HG02798 (cell line): Measurements from ENCODE around the gene NPC1.
"Not testable (repeated sequence)": the region's sequence is repeated elsewhere in the genome, so short reads cannot be mapped to it uniquely, and the experiment has no call there.

Experiments used
- ATAC-seq: cut with Tn5 transposase; IDR thresholded peaks from one replicate; pipeline ENCODE4 v1.9.1; 2021; ENCODE audit warnings: mild to moderate bottlenecking; ENCODE audit not compliant: unreplicated experiment, poor library complexity

Gene NPC1

DNA sequence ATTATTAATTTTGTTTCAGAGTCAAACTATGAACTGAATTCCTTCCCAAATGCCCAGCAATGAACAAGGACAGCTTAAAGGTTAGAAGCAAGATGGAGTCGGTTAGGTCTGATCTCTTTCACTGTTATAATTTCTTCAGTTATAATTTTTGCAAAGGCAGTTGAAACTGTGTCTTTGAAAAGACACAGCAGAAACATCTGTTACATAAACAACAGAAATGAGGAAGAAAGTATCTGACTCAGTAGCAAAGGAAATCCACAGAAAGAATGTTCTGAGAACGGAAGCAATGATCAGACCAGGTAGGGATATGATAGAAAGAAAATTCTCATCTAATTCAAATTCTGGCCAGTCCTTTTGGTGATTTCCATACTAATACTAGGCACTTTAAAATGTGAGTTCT, 88.2 kb downstream of the NPC1 start:
- ATAC-seq, result no peak

DNA sequence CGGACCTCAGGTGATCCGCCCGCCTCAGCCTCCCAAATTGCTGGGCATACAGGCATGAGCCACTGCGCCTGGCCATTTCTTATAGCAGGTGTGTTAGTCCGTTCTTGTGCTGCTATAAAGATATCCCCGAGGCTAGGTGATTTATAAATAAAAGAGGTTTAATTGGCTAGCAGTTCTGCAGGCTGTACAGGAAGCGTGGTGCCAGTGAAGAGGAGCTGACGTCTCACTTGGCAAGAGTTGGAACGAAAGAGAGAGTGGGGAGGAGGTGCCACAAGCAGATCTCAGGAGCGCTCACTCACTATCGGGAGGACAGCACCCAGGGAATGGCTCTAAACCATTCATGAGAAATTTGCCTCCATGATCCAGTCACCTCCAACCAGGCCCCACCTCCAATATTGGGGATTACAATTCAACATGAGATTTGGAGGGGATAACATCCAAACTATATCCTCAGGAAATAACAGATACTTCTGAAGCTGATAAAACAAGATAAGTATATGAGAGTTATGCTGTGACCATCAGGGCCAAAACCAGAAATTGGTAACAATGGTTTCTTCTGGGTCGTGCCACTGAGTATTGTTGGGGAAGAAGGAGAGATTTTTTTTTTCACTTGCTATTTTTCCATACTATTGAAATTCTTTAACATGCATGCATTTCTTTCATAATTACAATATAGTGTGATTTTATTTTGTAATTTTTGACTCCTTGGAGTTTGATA, 90.4 kb downstream of the NPC1 start:
- no peak for ATAC-seq

DNA sequence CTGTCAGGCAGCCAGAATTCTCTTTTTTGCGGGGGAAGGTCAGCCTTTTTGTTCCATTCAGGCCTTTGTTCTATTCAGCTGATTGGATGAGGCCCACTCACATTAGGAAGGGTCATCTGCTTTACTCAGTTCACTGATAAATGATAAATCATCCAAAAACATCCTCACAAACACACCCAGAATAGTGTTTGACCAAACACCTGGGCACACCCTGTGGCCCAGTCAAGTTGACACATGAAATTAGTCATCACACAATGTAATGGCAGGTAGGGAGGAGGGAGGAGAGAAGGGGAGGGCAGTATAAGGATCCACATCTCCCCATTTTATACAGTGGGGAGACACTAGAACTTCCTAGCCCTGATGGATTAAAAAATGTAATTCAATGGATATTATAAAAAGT, 91.3 kb downstream of the NPC1 start:
- ATAC-seq, result no peak

DNA sequence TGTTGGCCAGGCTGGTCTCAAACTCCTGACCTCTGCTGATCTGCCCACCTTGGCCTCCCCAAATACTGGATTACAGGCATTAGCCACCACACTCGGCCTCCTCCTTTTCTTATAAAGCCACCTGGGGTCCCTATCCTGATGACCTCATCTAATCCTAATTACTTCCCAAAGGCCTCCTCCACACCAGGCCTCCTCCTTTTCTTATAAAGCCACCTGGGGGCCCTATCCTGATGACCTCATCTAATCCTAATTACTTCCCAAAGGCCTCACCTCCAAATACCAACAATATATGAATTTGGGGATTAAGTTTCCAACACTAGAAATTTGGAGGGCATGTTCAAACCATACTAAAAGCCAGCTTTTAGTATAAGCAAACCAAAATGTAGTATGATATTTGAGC, 92.7 kb downstream of the NPC1 start:
- ATAC-seq, result no peak

DNA sequence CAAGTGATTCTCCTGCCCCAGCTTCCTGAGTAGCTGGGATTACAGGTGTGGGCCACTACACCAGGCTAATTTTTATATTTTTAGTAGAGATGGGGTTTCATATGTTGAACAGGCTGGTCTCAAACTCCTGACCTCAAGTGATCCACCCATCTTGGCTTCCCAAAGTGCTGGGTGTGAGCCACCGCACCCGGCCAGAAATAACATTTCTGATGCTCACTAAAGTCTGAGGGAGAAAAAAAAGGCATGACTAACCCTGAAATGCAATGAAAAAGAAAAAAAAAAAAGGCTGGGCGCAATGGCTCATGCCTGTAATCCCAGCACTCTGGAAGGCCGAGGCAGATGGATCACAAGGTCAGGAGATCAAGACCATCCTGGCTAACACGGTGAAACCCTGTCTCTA, 96.7 kb downstream of the NPC1 start:
- ATAC-seq, result not testable (repeated sequence)

DNA sequence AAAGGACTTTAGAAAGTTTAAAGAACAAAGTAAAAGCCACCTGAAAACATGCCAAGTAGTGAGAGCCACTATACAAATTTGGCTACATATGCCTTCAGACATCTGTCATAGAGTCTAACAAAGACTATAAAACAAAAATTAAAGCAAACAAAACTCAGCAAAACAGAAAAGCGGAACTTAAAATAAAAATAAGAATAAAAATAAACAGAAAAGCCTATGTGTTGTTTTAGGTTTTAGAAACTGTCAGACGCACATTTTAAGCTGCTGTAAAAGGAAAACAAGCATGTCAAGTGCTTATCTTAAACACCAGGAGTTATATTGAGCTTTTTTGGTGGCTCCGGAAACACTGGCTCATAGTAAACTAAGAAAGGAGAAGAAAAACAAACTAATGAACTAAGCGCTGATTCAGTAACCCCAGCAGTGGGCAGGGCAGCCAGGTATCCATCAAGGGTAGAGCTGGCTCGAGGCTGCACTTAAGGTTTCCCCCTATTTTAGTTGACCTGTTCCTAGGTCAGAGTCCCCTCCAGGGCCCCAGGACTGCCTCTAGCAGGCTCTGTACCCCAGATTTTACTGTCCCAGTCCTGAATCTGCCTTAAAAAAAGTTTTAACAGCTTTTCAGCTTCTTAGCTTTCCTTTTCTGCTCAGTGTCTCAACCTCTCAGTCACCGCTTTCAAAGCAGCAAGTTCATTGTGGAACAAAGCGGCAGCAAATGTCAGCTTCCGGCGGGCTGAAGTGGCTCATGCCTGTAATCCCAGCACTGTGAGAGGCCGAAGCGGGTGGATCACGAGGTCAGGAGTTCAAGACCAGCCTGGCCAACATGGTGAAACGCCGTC, 98.4 kb downstream of the NPC1 start:
- peak; percentile 82 for ATAC-seq

DNA sequence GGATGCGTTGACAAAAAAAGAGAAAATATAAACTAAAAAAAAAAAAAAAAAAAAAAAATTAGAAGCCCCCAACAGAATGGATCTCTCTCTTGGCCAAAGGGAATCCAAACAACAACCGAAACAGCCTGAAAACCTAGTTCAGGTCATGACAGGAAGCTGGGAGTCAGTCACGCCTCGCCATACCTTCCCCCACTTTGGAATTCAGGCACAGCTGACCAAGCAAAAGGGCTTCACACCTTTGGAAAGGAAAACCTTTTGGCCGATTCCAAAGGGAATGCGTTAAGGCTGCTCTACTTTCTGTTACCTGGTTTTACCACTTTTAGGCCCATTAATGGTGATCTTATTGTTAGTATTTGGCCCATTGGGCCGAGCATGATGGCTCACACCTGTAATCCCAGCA, 100.9 kb downstream of the NPC1 start:
- ATAC-seq, result no peak

DNA sequence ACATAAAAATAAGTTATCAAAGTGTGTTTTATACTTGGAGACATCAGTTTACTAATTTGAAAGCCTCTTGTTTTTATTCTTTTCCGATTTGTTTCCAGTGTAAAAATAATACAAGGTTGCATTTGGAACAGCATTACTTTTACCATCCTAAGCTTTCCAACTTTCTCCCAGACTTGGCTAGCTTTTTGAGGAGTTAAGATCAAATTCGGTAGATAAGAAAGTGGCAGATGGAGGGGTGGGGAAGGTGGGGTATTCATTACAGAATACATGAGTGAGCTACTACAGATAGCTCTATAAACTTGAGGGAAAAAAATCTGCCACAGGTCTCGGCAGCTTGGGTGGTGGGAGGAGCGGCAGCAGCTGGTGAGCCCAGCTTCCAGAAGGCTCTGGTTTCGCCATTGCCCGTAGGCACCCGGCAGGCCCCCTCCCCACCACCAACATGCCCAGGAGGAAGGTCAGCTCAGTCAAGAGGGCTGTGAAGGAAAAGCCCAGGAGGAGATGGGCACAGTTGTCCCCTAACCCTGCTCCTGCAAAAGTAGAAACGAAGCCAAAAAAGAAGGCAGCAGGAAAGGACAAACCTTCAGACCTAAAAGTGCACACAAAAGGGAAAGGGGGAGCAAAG, 101.6 kb downstream of the NPC1 start:
- ATAC-seq, result no peak
